HS-5 (cell line): ENCODE data around the gene TECPR2.

ENCODE experiments used
- DNase-seq: peaks from one replicate; pipeline ENCODE4 v3.0.0-alpha.2; 2012; ENCODE audit warnings: low read depth

TECPR2 gene

GRCh38 chr14:102424923-102425322 is 62.2 kb downstream of the TECPR2 start:
- DNase-seq, result no peak

- no peak for DNase-seq
Measured at GRCh38 chr14:102426796-102427195, 64.1 kb downstream of the TECPR2 start.

GRCh38 chr14:102427642-102428041 is 64.9 kb downstream of the TECPR2 start:
- no peak for DNase-seq

- DNase-seq, result no peak
Measured at GRCh38 chr14:102430212-102430908, 67.6 kb downstream of the TECPR2 start.

- DNase-seq, result no peak
Measured at GRCh38 chr14:102431751-102432150, 69.0 kb downstream of the TECPR2 start.

GRCh38 chr14:102434647-102435175 is 72.0 kb downstream of the TECPR2 start:
- no peak for DNase-seq

GRCh38 chr14:102437997-102438915 is 75.5 kb downstream of the TECPR2 start:
- DNase-seq, result no peak

- DNase-seq, result no peak
Measured at GRCh38 chr14:102439556-102439955, 76.8 kb downstream of the TECPR2 start.

GRCh38 chr14:102440392-102440791 is 77.7 kb downstream of the TECPR2 start:
- no peak for DNase-seq

- no peak for DNase-seq
Measured at GRCh38 chr14:102442241-102443211, 79.8 kb downstream of the TECPR2 start.

GRCh38 chr14:102445066-102445465 is 82.3 kb downstream of the TECPR2 start:
- no peak for DNase-seq

GRCh38 chr14:102445641-102446040 is 82.9 kb downstream of the TECPR2 start:
- DNase-seq, result no peak

GRCh38 chr14:102450206-102451063 is 87.7 kb downstream of the TECPR2 start:
- DNase-seq, result no peak

GRCh38 chr14:102451064-102451352 is 88.3 kb downstream of the TECPR2 start:
- no peak for DNase-seq

- DNase-seq, result no peak
Measured at GRCh38 chr14:102452302-102452701, 89.6 kb downstream of the TECPR2 start.

GRCh38 chr14:102454711-102455110 is 92.0 kb downstream of the TECPR2 start:
- no peak for DNase-seq

GRCh38 chr14:102457509-102457908 is 94.8 kb downstream of the TECPR2 start:
- no peak for DNase-seq

GRCh38 chr14:102461490-102462338 is 99.0 kb downstream of the TECPR2 start:
- no peak for DNase-seq

- DNase-seq, result no peak
Measured at GRCh38 chr14:102462391-102462790, 99.7 kb downstream of the TECPR2 start.

GRCh38 chr14:102464006-102464405 is 101.3 kb downstream of the TECPR2 start:
- DNase-seq, result no peak
